SJSA1 (cell line): Measurements from ENCODE around the gene RIPOR2. TPM values are rescaled to one million over a fixed set of nuclear protein-coding genes. Genes with fewer than 3 reads are reported as not detected.

Experiments
- DNase-seq, 2 experiments: peaks; one replicate each; pipeline ENCODE4 v3.0.0-alpha.2; 2015 to 2020; ENCODE audit warnings: low spot score in 2 of 2, low read depth in 1 of 2
- H3K27ac ChIP-seq: fragments of 250-450 bp; sonication (Bioruptor Pico); 2 replicates; pipeline ENCODE4 v1.5.1; 2020; ENCODE audit warnings: mild to moderate bottlenecking, moderate library complexity
- H3K27me3 ChIP-seq: fragments of 250-450 bp; sonication (Bioruptor Pico); replicated peaks from 2 replicates; pipeline ENCODE4 v1.5.1; 2020; ENCODE audit warnings: mild to moderate bottlenecking, moderate library complexity
- H3K36me3 ChIP-seq: fragments of 250-450 bp; sonication (Bioruptor Pico); 2 replicates; pipeline ENCODE4 v1.5.1; 2020; ENCODE audit warnings: mild to moderate bottlenecking
- H3K4me1 ChIP-seq: fragments of 250-450 bp; sonication (Bioruptor Pico); replicated peaks from 2 replicates; pipeline ENCODE4 v1.6.1; 2021; ENCODE audit warnings: mild to moderate bottlenecking
- H3K4me3 ChIP-seq: fragments of 250-450 bp; sonication (Bioruptor Pico); 2 replicates; pipeline ENCODE4 v1.5.1; 2020; ENCODE audit warnings: mild to moderate bottlenecking
- H3K9me3 ChIP-seq: fragments of 250-450 bp; sonication (Bioruptor Pico); replicated peaks from 2 replicates; pipeline ENCODE4 v1.5.1; 2020; ENCODE audit warnings: mild to moderate bottlenecking
- total RNA-seq: library from RNA; depleted of rRNA; stranded (reverse); fragments of >200 nt; shearing (Covaris generic); gene quantifications from 2 replicates; pipeline ENCODE4 v1.2.3, GENCODE V29; 2014

Gene RIPOR2
- total RNA-seq, 1 experiment from 2014 or later = 4.5 TPM

GRCh38 chr6:24838994-24839393, 96.8 kb downstream of the RIPOR2 start:
- Histone ChIP-seq H3K27ac (no peak overlapping the region), H3K27me3 (no peaks in the 10 kb centered on the region), H3K36me3 (no peaks in the 10 kb centered on the region), H3K4me1 (no peaks in the 10 kb centered on the region), H3K4me3 (no peak overlapping the region), H3K9me3 (no peaks in the 10 kb centered on the region)
- no peak for DNase-seq

GRCh38 chr6:24838081-24838480, 97.7 kb downstream of the RIPOR2 start:
- no peak overlapping the region for H3K4me3 ChIP-seq
- no peaks in the 10 kb centered on the region for H3K4me1 ChIP-seq
- no peaks in the 10 kb centered on the region for H3K36me3 ChIP-seq
- no peak for DNase-seq
- H3K27ac ChIP-seq = no peak overlapping the region
- no peaks in the 10 kb centered on the region for H3K27me3 ChIP-seq
- H3K9me3 ChIP-seq = no peaks in the 10 kb centered on the region

- no peaks in the 10 kb centered on the region for H3K36me3 ChIP-seq
- no peaks in the 10 kb centered on the region for H3K27me3 ChIP-seq
- peaks cover 18% of the 10 kb centered on the region for H3K4me1 ChIP-seq
- no peak overlapping the region for H3K4me3 ChIP-seq
- no peaks in the 10 kb centered on the region for H3K9me3 ChIP-seq
- no peak for DNase-seq
- no peak overlapping the region for H3K27ac ChIP-seq
Measured at GRCh38 chr6:24836109-24836508, 99.7 kb downstream of the RIPOR2 start.

- H3K4me3 ChIP-seq = no peak overlapping the region
Measured at GRCh38 chr6:24833711-24834386, 101.9 kb downstream of the RIPOR2 start.

GRCh38 chr6:24832794-24833193, 103.0 kb downstream of the RIPOR2 start:
- peak overlapping the region; percentile 16; the same call in 1 of the 2 replicates for H3K27ac ChIP-seq
- no peaks in the 10 kb centered on the region for H3K36me3 ChIP-seq
- H3K27me3 ChIP-seq = no peaks in the 10 kb centered on the region
- H3K4me3 ChIP-seq = no peak overlapping the region
- no peaks in the 10 kb centered on the region for H3K9me3 ChIP-seq
- peaks cover 23% of the 10 kb centered on the region for H3K4me1 ChIP-seq
- no peak for DNase-seq

More at GRCh38 chr6:24833711-24834386, 101.9 kb downstream of the RIPOR2 start:
- Histone ChIP-seq H3K4me1 (peaks cover 23% of the 10 kb centered on the region), H3K9me3 (no peaks in the 10 kb centered on the region), H3K27ac (no peak overlapping the region), H3K27me3 (no peaks in the 10 kb centered on the region), H3K36me3 (no peaks in the 10 kb centered on the region)
- no peak for DNase-seq

GRCh38 chr6:24831771-24832716, 103.7 kb downstream of the RIPOR2 start:
- Histone ChIP-seq H3K36me3 (no peaks in the 10 kb centered on the region), H3K9me3 (no peaks in the 10 kb centered on the region), H3K4me1 (peaks cover 23% of the 10 kb centered on the region), H3K27ac (peak overlapping the region; percentile 16; the same call in 1 of the 2 replicates), H3K27me3 (no peaks in the 10 kb centered on the region), H3K4me3 (no peak overlapping the region)
- peak in 1 of 2 experiments; percentile 66 for DNase-seq

GRCh38 chr6:24829657-24830056, 106.1 kb downstream of the RIPOR2 start:
- H3K27ac ChIP-seq = no peak overlapping the region
- no peak for DNase-seq
- no peaks in the 10 kb centered on the region for H3K9me3 ChIP-seq
- H3K4me3 ChIP-seq = no peak overlapping the region
- H3K36me3 ChIP-seq = no peaks in the 10 kb centered on the region
- no peaks in the 10 kb centered on the region for H3K27me3 ChIP-seq
- H3K4me1 ChIP-seq = peaks cover 23% of the 10 kb centered on the region

- DNase-seq = no peak
Measured at GRCh38 chr6:24827970-24828369, 107.8 kb downstream of the RIPOR2 start.

GRCh38 chr6:24827162-24827561, 108.6 kb downstream of the RIPOR2 start:
- no peak overlapping the region for H3K27ac ChIP-seq
- no peak overlapping the region for H3K4me3 ChIP-seq
- H3K9me3 ChIP-seq = no peaks in the 10 kb centered on the region
- no peaks in the 10 kb centered on the region for H3K36me3 ChIP-seq
- peaks cover 24% of the 10 kb centered on the region for H3K4me1 ChIP-seq
- no peaks in the 10 kb centered on the region for H3K27me3 ChIP-seq
- DNase-seq = no peak

More at GRCh38 chr6:24827970-24828369, 107.8 kb downstream of the RIPOR2 start:
- H3K9me3 ChIP-seq = no peaks in the 10 kb centered on the region
- no peak overlapping the region for H3K27ac ChIP-seq
- H3K4me3 ChIP-seq = no peak overlapping the region
- H3K4me1 ChIP-seq = peaks cover 26% of the 10 kb centered on the region
- no peaks in the 10 kb centered on the region for H3K36me3 ChIP-seq
- no peaks in the 10 kb centered on the region for H3K27me3 ChIP-seq

GRCh38 chr6:24825130-24825630, 110.6 kb downstream of the RIPOR2 start:
- Histone ChIP-seq H3K4me3 (no peak overlapping the region), H3K36me3 (no peaks in the 10 kb centered on the region), H3K27me3 (no peaks in the 10 kb centered on the region), H3K4me1 (peaks cover 9% of the 10 kb centered on the region), H3K9me3 (no peaks in the 10 kb centered on the region), H3K27ac (no peak overlapping the region)
- no peak for DNase-seq

- H3K4me3 ChIP-seq = no peak overlapping the region
- no peaks in the 10 kb centered on the region for H3K36me3 ChIP-seq
- no peaks in the 10 kb centered on the region for H3K27me3 ChIP-seq
- no peak overlapping the region for H3K27ac ChIP-seq
- DNase-seq = no peak
- peaks cover 9% of the 10 kb centered on the region for H3K4me1 ChIP-seq
- H3K9me3 ChIP-seq = no peaks in the 10 kb centered on the region
Measured at GRCh38 chr6:24824142-24824938, 111.4 kb downstream of the RIPOR2 start.

- Histone ChIP-seq H3K9me3 (no peaks in the 10 kb centered on the region), H3K36me3 (no peaks in the 10 kb centered on the region), H3K27ac (no peak overlapping the region), H3K27me3 (no peaks in the 10 kb centered on the region), H3K4me1 (peaks cover 9% of the 10 kb centered on the region), H3K4me3 (no peak overlapping the region)
- DNase-seq = no peak
Measured at GRCh38 chr6:24823185-24823584, 112.6 kb downstream of the RIPOR2 start.

- H3K36me3 ChIP-seq = no peaks in the 10 kb centered on the region
- H3K4me1 ChIP-seq = peaks cover 9% of the 10 kb centered on the region
- H3K27ac ChIP-seq = no peak overlapping the region
- no peaks in the 10 kb centered on the region for H3K27me3 ChIP-seq
- peak; percentile 50 to 60 for DNase-seq
- H3K9me3 ChIP-seq = no peaks in the 10 kb centered on the region
- H3K4me3 ChIP-seq = no peak overlapping the region
Measured at GRCh38 chr6:24822696-24823095, 113.1 kb downstream of the RIPOR2 start.
